ENCODE measurements around the gene TAF11. TPM values are rescaled to one million over a fixed set of nuclear protein-coding genes. Genes with fewer than 3 reads are reported as not detected.
A peak's percentile ranks its signal among the peaks of the same experiment; 100 is the strongest.
"Not testable (repeated sequence)": the region's sequence is repeated elsewhere in the genome, so short reads cannot be mapped to it uniquely, and the experiment has no call there.

The TAF11 gene
- total RNA-seq, 1 experiment from 2014 or later = 78.5 TPM

- no peak for DNase-seq (ENCODE audit: low read depth)
These were observed 21.3 kb downstream of the TAF11 start for GRCh38 chr6:34866509-34866908.

GRCh38 chr6:34865107-34865506, 22.7 kb downstream of the TAF11 start:
- no peak for DNase-seq (ENCODE audit: low read depth)

DNA sequence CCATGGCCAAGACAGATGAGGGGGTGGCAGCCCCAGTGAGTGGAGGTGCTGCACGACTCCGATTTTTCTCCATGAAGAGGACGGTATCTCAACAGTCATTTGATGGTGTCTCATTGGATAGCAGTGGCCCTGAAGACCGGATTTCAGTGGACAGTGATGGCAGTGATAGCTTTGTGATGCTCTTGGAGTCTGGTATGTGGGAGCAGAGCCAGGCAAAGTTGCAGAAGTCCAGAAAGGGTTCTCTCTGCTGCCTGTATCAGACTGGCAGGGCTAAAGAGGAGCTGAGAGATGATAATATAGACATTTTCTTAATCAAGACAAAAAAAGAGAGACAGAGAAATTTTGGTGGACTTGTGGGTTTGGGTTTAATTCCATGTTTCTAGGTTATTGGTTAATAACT, 23.8 kb downstream of the TAF11 start:
- no peak for DNase-seq (ENCODE audit: low read depth)

DNA sequence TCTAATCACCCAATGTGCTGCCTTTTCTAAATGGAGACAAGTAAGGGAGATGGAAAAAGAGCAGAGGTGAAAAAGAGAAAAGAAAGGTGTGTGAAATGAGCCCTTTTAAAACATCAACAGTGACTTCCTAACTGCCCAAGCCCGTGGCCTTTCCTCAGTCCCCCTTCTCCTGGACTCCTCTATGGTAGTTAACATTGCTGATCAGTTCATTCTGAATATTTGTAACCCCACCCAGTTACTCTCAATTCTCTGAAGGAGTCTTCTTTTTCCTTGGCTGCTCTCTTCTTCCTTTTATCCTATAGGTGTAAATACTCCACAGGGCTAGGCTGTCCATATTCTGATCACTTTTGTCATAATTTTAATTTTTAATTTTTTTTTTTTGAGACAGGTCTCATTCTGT, 27.1 kb downstream of the TAF11 start:
- no peak for DNase-seq (ENCODE audit: low read depth)

GRCh38 chr6:34859951-34860350, 27.9 kb downstream of the TAF11 start:
- no peak for DNase-seq (ENCODE audit: low read depth)

DNA sequence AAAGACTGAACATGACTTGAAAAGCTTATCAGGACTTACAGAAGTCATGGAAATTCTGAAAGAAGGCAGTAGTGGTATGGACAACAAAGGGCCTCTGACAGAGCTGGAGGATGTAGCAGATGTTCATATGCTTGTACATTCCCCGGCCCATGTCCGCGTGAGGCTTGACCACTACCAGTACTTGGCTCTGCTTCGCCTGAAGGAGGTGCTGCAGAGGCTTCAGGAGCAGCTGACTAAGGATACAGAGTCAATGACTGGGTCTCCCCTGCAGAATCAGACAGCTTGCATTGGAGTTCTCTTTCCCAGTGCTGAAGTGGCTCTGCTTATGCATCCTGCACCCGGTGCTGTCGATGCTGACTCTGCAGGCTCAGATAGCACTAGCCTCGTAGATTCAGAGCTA, 29.2 kb downstream of the TAF11 start:
- no peak for DNase-seq (ENCODE audit: low read depth)

- DNase-seq (ENCODE audit: low read depth) = no peak
These were observed 32.4 kb downstream of the TAF11 start for GRCh38 chr6:34855463-34855862.

GRCh38 chr6:34852406-34853085, 35.3 kb downstream of the TAF11 start:
- peak; percentile 89 for DNase-seq (ENCODE audit: low read depth)

DNA sequence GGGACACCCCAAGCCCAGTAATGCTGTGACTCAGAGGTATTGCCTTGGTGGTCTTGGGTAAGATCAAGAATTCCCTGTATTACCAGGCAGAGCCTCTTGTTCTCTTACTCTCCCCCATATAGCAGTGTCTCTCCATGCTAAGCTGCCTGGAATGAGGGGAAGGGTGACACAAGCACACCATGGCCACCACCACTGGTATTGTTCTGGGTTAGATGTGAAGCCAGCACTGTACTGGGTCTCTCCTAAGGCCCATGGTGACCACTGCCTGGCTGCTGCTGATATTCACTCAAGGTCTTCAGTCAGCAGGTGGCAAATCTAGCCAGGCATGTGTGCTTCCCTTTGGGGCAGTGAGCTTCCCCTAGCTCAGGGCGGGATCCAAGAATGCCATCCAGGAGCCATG, 36.5 kb downstream of the TAF11 start:
- DNase-seq (ENCODE audit: low read depth) = no peak

GRCh38 chr6:34849066-34849465, 38.8 kb downstream of the TAF11 start:
- not testable (repeated sequence) for DNase-seq (ENCODE audit: low read depth)

- DNase-seq (ENCODE audit: low read depth) = peak; percentile 36
These were observed 48.0 kb downstream of the TAF11 start for GRCh38 chr6:34839666-34840352.

GRCh38 chr6:34837528-34837927, 50.3 kb downstream of the TAF11 start:
- DNase-seq (ENCODE audit: low read depth) = no peak

DNA sequence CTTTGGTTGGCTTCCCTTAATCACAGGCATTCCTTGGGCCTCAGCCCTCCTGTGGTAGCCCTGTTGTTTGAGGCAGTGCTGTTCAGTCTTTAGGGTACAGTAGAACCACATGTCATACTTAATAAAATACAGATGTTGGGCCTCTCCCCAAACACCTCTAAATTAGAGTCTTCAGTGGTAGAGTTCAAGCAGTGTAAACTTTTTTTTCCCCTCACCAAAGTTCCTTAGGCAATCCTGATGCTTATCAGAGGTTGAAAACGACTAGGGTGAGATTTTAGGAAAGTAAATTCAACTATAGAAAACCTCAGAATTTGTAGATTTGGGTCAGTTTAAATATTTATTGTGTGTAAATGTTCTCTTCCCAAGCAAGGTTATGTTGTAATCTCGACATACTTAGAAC, 51.4 kb downstream of the TAF11 start:
- DNase-seq (ENCODE audit: low read depth) = no peak

- no peak for DNase-seq (ENCODE audit: low read depth)
These were observed 51.8 kb downstream of the TAF11 start for GRCh38 chr6:34836008-34836407.

DNA sequence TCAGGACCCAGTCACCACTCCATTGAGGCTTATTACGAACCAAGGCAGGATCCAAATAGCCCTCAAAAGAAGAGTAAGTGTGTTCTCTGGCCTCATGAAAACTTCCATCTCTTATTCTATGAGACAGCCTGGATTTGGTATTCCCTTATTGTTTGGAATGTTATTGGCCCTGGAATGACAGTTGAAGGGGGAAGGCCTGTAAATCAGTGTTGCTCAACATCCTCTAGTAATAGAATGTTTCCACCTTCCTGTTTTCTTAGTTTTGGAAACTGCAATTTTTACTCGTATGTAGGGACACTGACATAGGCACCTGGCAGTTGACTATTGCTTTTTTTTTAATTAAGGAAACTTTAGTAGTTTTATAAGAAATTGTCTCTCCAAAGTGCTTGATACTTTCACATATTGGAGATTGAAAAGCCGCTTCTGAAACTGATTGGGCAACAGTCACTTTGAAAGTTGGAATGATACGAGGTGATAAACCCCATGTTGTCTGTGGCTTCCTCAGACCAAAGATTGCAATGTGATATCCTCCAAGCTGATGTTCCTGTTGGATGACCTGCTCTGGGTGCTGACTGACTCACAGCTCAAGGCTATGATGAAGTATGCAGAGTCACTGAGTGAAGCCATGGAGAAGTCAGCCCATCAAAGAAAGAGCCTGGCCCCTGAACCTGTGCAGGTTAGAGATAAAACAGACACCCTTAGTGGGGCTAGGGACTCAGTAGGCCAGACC, 52.9 kb downstream of the TAF11 start:
- peak; percentile 67 for DNase-seq (ENCODE audit: low read depth)

DNA sequence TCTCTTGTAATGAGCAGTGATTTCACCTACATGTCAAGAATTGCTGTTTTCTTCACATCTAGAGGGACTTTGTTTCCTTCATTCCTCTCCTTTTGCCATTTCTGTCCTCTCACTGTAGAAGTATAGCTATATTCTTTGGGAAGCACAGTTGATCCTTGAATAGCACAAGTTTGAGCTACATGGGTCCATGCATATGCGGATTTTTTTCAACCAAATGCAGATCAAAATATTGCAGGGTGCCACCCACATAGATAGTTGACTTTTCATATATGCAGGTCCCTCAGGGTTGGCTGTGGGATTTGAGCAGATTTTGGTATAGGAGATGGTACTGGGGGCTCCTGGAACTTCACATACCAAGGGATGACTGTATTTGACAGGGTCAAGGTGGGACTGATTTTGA, 54.9 kb downstream of the TAF11 start:
- DNase-seq (ENCODE audit: low read depth) = no peak

- DNase-seq (ENCODE audit: low read depth) = no peak
These were observed 58.7 kb downstream of the TAF11 start for GRCh38 chr6:34829137-34829536.

Other genes with a start within 250 kb of the TAF11 start
- gene ILRUN, start 191.3 kb downstream of the TAF11 start, total RNA-seq (2014; rRNA removed; shearing (Covaris generic)) = 74.6 and 82.9 TPM in 2 replicates
- gene SNRPC, start 130.5 kb downstream of the TAF11 start, total RNA-seq (2014; rRNA removed; shearing (Covaris generic)) = 304 and 338 TPM in 2 replicates
- 5.9 and 9.3 TPM in 2 replicates for gene BLTP3A, start 96.0 kb downstream of the TAF11 start, total RNA-seq (2014; rRNA removed; shearing (Covaris generic))
- gene ANKS1A, start 1.2 kb upstream of the TAF11 start, total RNA-seq (2014; rRNA removed; shearing (Covaris generic)) = 13.5 and 18.4 TPM in 2 replicates